ENCODE results near the gene PAX9. TPM values are rescaled to one million over a fixed set of nuclear protein-coding genes. Genes with fewer than 3 reads are reported as not detected.

Gene PAX9
- total and polyA plus RNA-seq, 8 donors, result 0.37 to 17.0 TPM; not detected in 6

- Histone ChIP-seq H3K27ac (no peak overlapping the region), H3K36me3 (no peaks in the 10 kb centered on the region), H3K9me3 (no peaks in the 10 kb centered on the region), H3K4me3 (no peak overlapping the region), H3K27me3 (no peaks in the 10 kb centered on the region), H3K4me1 (no peaks in the 10 kb centered on the region)
- intact Hi-C loops (cut with DNase I; ENCODE audit: low total_unique reads), result no loop called here
- no peak for DNase-seq
- TF ChIP-seq POLR2AphosphoS5 (IDR thresholded peaks at IDR 0.05) (no peak), CTCF (IDR thresholded peaks at IDR 0.05) (no peak), POLR2A (IDR thresholded peaks at IDR 0.05) (no peak), EP300 (IDR thresholded peaks at IDR 0.05) (no peak)
- 41 to 58% (median 53%) methylated on average over 2 of the region's 2 CpGs for WGBS, 5 donors
Measured at GRCh38 chr14:36723530-36723929, 61.9 kb downstream of the PAX9 start.

DNA sequence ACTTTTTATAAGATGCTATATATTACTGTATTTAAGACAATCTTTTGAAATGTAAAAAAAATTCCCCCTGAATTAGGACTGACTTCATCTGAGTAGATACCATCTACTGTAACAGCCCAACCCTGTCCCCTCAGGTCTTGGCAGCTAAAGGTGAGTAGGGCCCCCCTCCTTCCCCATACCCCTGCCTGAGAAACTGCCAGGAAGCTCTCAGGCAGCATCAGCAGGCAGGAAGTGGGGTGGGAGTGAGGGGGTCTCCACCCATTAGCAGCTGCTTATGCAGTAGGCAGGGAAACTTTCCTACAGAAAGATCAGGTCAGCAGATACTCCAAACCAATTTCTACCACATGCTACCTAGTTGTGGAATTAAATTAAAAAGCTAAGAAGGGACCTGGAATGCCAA is 62.5 kb downstream of the PAX9 start:
- Histone ChIP-seq H3K36me3 (no peaks in the 10 kb centered on the region), H3K27me3 (no peaks in the 10 kb centered on the region), H3K27ac (no peak overlapping the region), H3K4me3 (no peak overlapping the region), H3K4me1 (no peaks in the 10 kb centered on the region), H3K9me3 (no peaks in the 10 kb centered on the region)
- intact Hi-C loops (cut with DNase I; ENCODE audit: low total_unique reads), result no loop called here
- DNase-seq, result no peak
- no peak for TF ChIP-seq CTCF (IDR thresholded peaks at IDR 0.05)

GRCh38 chr14:36726128-36726527 is 64.5 kb downstream of the PAX9 start:
- no peaks in the 10 kb centered on the region for H3K27me3 ChIP-seq
- H3K4me3 ChIP-seq, result no peak overlapping the region
- H3K36me3 ChIP-seq, result no peaks in the 10 kb centered on the region
- 86 to 93% (median 90%) methylated on average over 3 of the region's 3 CpGs for WGBS, 5 donors
- H3K4me1 ChIP-seq, result no peaks in the 10 kb centered on the region
- intact Hi-C loops (cut with DNase I; ENCODE audit: low total_unique reads), result no loop called here
- DNase-seq, result no peak
- no peaks in the 10 kb centered on the region for H3K9me3 ChIP-seq
- no peak overlapping the region for H3K27ac ChIP-seq
- TF ChIP-seq POLR2A (IDR thresholded peaks at IDR 0.05) (no peak), CTCF (IDR thresholded peaks at IDR 0.05) (no peak), EP300 (IDR thresholded peaks at IDR 0.05) (no peak), POLR2AphosphoS5 (IDR thresholded peaks at IDR 0.05) (no peak)

Other genes with a start within 250 kb of the PAX9 start
- gene NKX2-1, start 141.6 kb upstream of the PAX9 start, total RNA-seq, result 10 to 100 TPM in 1 of 5 donors, not detected in 4; 13.4 TPM
- gene NKX2-1, start 141.6 kb upstream of the PAX9 start, polyA plus RNA-seq, result not detected
- not detected for gene NKX2-8, start 79.2 kb upstream of the PAX9 start, total RNA-seq
- gene NKX2-8, start 79.2 kb upstream of the PAX9 start, polyA plus RNA-seq, result 1 to 10 TPM in 1 of 3 donors, not detected in 2; 1.4 TPM

All from stomach (tissue), 9 donors.